Amniotic stem cell (primary cell): ENCODE measurements around the gene TMEM130.
A peak's percentile ranks its signal among the peaks of the same experiment; 100 is the strongest.
"Not testable (repeated sequence)": the region's sequence is repeated elsewhere in the genome, so short reads cannot be mapped to it uniquely, and the experiment has no call there.

Source experiments
- DNase-seq: peaks from one replicate; lab custom pipeline; 2025; lab: John Stamatoyannopoulos, UW

TMEM130 gene

GRCh38 chr7:98877692-98878364 is 8.0 kb upstream of the TMEM130 start:
- no peak for DNase-seq

GRCh38 chr7:98877146-98877545 is 7.3 kb upstream of the TMEM130 start:
- DNase-seq = no peak

GRCh38 chr7:98875501-98875900 is 5.7 kb upstream of the TMEM130 start:
- no peak for DNase-seq

- no peak for DNase-seq
Measured at GRCh38 chr7:98874942-98875341, 5.1 kb upstream of the TMEM130 start.

GRCh38 chr7:98873610-98874009 is 3.8 kb upstream of the TMEM130 start:
- DNase-seq = not testable (repeated sequence)

GRCh38 chr7:98872328-98872924 is 2.6 kb upstream of the TMEM130 start:
- DNase-seq = no peak

GRCh38 chr7:98870807-98871491 is 1.1 kb upstream of the TMEM130 start:
- DNase-seq = no peak

- peak; percentile 49 for DNase-seq
Measured at GRCh38 chr7:98870121-98870651, 372 bp upstream of the TMEM130 start.

- DNase-seq = no peak
Measured at GRCh38 chr7:98869027-98869596, 702 bp downstream of the TMEM130 start.

GRCh38 chr7:98868450-98868849 is 1.4 kb downstream of the TMEM130 start:
- no peak for DNase-seq

- no peak for DNase-seq
Measured at GRCh38 chr7:98866765-98867164, 3.0 kb downstream of the TMEM130 start.

GRCh38 chr7:98866351-98866750 is 3.5 kb downstream of the TMEM130 start:
- DNase-seq = no peak

- DNase-seq = no peak
Measured at GRCh38 chr7:98864731-98865453, 4.9 kb downstream of the TMEM130 start.

GRCh38 chr7:98863601-98864000 is 6.2 kb downstream of the TMEM130 start:
- no peak for DNase-seq

- no peak for DNase-seq
Measured at GRCh38 chr7:98862716-98863420, 6.9 kb downstream of the TMEM130 start.

- no peak for DNase-seq
Measured at GRCh38 chr7:98862203-98862602, 7.6 kb downstream of the TMEM130 start.

- no peak for DNase-seq
Measured at GRCh38 chr7:98860071-98860470, 9.7 kb downstream of the TMEM130 start.

GRCh38 chr7:98855610-98856422 is 14.0 kb downstream of the TMEM130 start:
- DNase-seq = no peak

GRCh38 chr7:98852826-98853225 is 17.0 kb downstream of the TMEM130 start:
- no peak for DNase-seq

- no peak for DNase-seq
Measured at GRCh38 chr7:98848918-98849317, 20.9 kb downstream of the TMEM130 start.

GRCh38 chr7:98842552-98842951 is 27.3 kb downstream of the TMEM130 start:
- DNase-seq = not testable (repeated sequence)
